Suprapubic skin (tissue), 2 donors: Measurements from ENCODE around the gene XXYLT1.

Experiments
- EP300 ChIP-seq: sonication (generic); formaldehyde crosslinking; IDR thresholded peaks from one replicate; pipeline ENCODE4 v1.6.1; 2017; ENCODE audit warnings: antibody characterized with exemption
- POLR2A ChIP-seq, 2 donors: fragments of 450-650 bp; IDR thresholded peaks; one replicate each; pipeline ENCODE4 v1.6.1; 2017; ENCODE audit warnings: antibody characterized with exemption in 2 of 2, mild to moderate bottlenecking in 2 of 2, moderate library complexity in 2 of 2

- no peak for TF ChIP-seq POLR2A (IDR thresholded peaks at IDR 0.05)
- no peak for TF ChIP-seq EP300
Measured at GRCh38 chr3:195139091-195139875, 131.7 kb downstream of the XXYLT1 start.
